Body of pancreas (tissue), 4 donors: ENCODE results near the gene NDUFV3. TPM values are rescaled to one million over a fixed set of nuclear protein-coding genes. Genes with fewer than 3 reads are reported as not detected.
"Not testable (repeated sequence)": the region's sequence is repeated elsewhere in the genome, so short reads cannot be mapped to it uniquely, and the experiment has no call there.

ENCODE experiments used
- ATAC-seq: fragments of 150-250 bp; one replicate; pipeline ENCODE4 v1.9.1; 2016
- DNase-seq, 4 donors: peaks; one replicate each; pipeline ENCODE4 v3.0.0-alpha.2; 2019
- H3K27ac ChIP-seq, 4 donors: fragments of 200-600 bp; sonication (generic); 1 replicate in 3 of 4; 2 replicates in 1 of 4; pipeline versions ENCODE4 v1.5.1 to v1.6.1; 2016 to 2019; ENCODE audit warnings: mild to moderate bottlenecking in 1 of 4, mixed read lengths in 1 of 4, moderate library complexity in 1 of 4
- H3K27me3 ChIP-seq, 2 donors: fragments of 200-600 bp; sonication (generic); one replicate each; pipeline ENCODE4 v1.6.0; 2016; ENCODE audit warnings: mild to moderate bottlenecking in 1 of 2
- H3K36me3 ChIP-seq, 2 donors: fragments of 200-600 bp; sonication (generic); replicated peaks in 1 of 2; 2 replicates each; pipeline ENCODE4 v1.5.1; 2016; ENCODE audit warnings: low read depth in 2 of 2; ENCODE audit not compliant: insufficient read depth in 1 of 2
- H3K4me1 ChIP-seq: fragments of 200-600 bp; sonication (generic); one replicate; pipeline ENCODE4 v1.6.0; 2016
- H3K4me3 ChIP-seq, 2 donors: fragments of 200-600 bp; sonication (generic); 1 replicate in 1 of 2; 2 replicates in 1 of 2; pipeline ENCODE4 v1.5.1; 2016 to 2019
- H3K9me3 ChIP-seq, 3 donors: fragments of 200-600 bp; sonication (generic); 1 replicate in 2 of 3; 2 replicates in 1 of 3; pipeline ENCODE4 v1.5.1; 2016
- POLR2A ChIP-seq, 3 donors: fragments of 450-650 bp; IDR thresholded peaks; one replicate each; pipeline ENCODE4 v1.6.1; 2016; ENCODE audit warnings: antibody characterized with exemption in 3 of 3, mild to moderate bottlenecking in 2 of 3
- WGBS, 2 donors: methylation state at CpG; one replicate each; pipeline ENCODE4 v1.1.5; 2017; 5-methylcytosine and 5-hydroxymethylcytosine counted together
- intact Hi-C: fragments of 100-400 bp; cut with DNase I; formaldehyde crosslinking; loops from one replicate; pipeline ENCODE4 v1.15.1; 2023
- total RNA-seq, 2 donors: library from RNA; depleted of rRNA; stranded (reverse); fragments of >200 nt; gene quantifications; one replicate each; pipeline ENCODE4 v1.1.0, GENCODE V29; 2016
- TF ChIP-seq, protein P1 (sequence below), 7 experiments: fragments of 450-650 bp in 4 of 7; fragments of 200-600 bp in 3 of 7; sonication (generic) in 3 of 7; IDR thresholded peaks; one replicate each; pipeline ENCODE4 v1.5.1; 2016 to 2019; ENCODE audit warnings: antibody characterized with exemption in 7 of 7

Gene NDUFV3
- total RNA-seq, 2 donors from 2014 or later: 42.3 to 55.0 TPM

- no peak for TF ChIP-seq POLR2A (IDR thresholded peaks at IDR 0.05)
- TF ChIP-seq, protein P1, sequence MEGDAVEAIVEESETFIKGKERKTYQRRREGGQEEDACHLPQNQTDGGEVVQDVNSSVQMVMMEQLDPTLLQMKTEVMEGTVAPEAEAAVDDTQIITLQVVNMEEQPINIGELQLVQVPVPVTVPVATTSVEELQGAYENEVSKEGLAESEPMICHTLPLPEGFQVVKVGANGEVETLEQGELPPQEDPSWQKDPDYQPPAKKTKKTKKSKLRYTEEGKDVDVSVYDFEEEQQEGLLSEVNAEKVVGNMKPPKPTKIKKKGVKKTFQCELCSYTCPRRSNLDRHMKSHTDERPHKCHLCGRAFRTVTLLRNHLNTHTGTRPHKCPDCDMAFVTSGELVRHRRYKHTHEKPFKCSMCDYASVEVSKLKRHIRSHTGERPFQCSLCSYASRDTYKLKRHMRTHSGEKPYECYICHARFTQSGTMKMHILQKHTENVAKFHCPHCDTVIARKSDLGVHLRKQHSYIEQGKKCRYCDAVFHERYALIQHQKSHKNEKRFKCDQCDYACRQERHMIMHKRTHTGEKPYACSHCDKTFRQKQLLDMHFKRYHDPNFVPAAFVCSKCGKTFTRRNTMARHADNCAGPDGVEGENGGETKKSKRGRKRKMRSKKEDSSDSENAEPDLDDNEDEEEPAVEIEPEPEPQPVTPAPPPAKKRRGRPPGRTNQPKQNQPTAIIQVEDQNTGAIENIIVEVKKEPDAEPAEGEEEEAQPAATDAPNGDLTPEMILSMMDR (IDR thresholded peaks at IDR 0.05): no peak
- H3K4me1 ChIP-seq: peaks cover 17% of the 10 kb centered on the region
- H3K4me3 ChIP-seq: no peak overlapping the region
- no peaks in the 10 kb centered on the region for H3K9me3 ChIP-seq
- no peaks in the 10 kb centered on the region for H3K27me3 ChIP-seq
- ATAC-seq (no peak), DNase-seq (no peak)
- H3K36me3 ChIP-seq: no peaks in the 10 kb centered on the region
- H3K27ac ChIP-seq: no peak overlapping the region
- intact Hi-C loops: loop anchor here (10.0 kb wide), 1 partner anchor 55 kb away; no protein-coding TSS in a partner anchor
- WGBS, 2 donors: 53 to 55% methylated on average over 3 of the region's 3 CpGs
These were observed 36.9 kb downstream of the NDUFV3 start for GRCh38 chr21:42929969-42930368.

GRCh38 chr21:42931560-42932235 lies 38.6 kb downstream of the NDUFV3 start:
- Histone ChIP-seq H3K27ac (no peak overlapping the region), H3K4me1 (peaks cover 17% of the 10 kb centered on the region), H3K9me3 (no peaks in the 10 kb centered on the region), H3K4me3 (no peak overlapping the region), H3K27me3 (no peaks in the 10 kb centered on the region), H3K36me3 (no peaks in the 10 kb centered on the region)
- no peak for ATAC-seq
- WGBS, 2 donors: 89 to 90% methylated on average over 13 of the region's 13 CpGs
- DNase-seq: no peak
- intact Hi-C loops: loop anchor here (10.0 kb wide), 1 partner anchor 53 kb away; no protein-coding TSS in a partner anchor
- no peak for TF ChIP-seq POLR2A (IDR thresholded peaks at IDR 0.05)
- TF ChIP-seq, protein P1 (IDR thresholded peaks at IDR 0.05): no peak

DNA sequence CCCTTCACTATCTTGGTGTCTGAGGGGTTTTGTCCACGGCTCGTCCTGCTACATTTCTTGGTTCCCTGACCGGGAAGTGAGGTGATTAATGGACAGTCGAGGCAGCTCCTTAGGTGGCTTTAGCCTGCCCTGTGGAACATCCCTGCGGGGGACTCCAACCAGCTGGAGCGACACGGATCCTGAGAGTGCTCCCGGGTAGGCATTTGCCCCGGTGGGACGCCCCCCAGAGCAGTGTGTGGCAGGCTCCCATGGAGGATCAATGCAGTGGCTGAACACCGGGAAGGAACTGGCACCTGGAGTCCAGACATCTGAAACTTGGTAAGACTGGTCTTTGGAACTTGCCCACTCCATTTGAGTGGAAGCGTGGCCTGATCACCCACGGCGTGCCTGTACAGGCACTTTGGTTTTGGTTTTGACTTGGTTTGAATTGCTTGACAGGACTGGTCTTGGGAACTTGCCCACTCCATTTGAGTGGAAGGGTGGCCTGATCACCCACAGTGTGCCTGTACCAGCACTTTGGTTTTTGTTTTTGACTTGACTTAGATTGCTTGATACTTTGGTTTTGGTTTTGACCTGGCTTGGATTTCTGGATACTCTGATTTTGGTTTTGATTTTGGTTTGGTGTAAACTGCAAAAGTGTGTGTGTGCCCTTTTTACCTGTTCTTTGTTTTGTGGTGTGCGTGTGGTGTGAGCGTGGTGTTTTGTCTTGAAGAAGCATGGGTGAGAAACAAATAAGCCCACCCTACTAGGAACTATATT lies 39.4 kb downstream of the NDUFV3 start:
- not testable (repeated sequence) for DNase-seq, H3K4me3 ChIP-seq, H3K27me3 ChIP-seq, H3K9me3 ChIP-seq, ATAC-seq, H3K36me3 ChIP-seq
- Histone ChIP-seq H3K27ac (peak overlapping the region in 2 of 4 donors; percentile 56 to 71), H3K4me1 (peaks cover 17% of the 10 kb centered on the region)
- intact Hi-C loops: loop anchor here (10.0 kb wide), 1 partner anchor 52 kb away; no protein-coding TSS in a partner anchor
- 89 to 93% methylated on average over 11 to 16 of the region's 16 CpGs for WGBS, 2 donors

DNA sequence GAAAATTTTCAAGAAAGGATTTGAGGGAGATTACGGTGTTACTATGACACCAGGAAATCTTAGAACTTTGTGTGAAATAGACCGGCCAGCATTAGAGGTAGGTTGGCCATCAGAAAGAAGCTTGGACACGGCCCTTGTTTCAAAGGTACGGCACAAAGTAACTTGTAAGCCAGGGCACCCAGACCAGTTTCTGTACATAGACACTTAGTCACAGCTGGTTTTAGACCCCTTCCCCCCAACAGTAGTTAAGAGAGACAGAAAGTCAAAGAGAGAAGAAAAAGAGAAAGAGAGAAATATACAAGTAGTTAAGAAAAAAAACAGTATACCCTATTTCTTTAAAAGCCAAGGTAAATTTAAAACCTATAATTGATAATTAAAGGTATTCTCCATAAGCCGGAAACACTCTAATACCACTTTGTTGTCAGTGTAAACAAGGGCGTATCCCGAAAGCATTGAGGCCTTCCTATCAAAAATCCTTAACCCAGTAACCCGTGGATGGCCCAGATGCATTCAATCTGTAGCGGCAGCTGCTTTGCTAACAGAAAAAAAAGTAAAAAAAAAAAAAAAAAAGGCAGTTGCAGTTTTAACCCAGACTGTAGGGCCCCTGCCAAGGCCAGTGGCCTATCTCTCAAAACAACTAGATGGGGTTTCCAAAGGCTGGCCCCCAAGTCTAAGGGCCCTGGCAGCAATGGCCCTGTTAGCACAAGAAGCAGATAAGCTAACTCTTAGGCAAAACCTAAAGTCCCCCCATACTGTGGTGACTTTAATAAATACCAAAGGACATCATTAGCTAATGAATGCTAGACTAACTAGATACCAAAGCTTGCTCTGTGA lies 40.2 kb downstream of the NDUFV3 start:
- H3K9me3 ChIP-seq, H3K27me3 ChIP-seq, H3K36me3 ChIP-seq, H3K4me3 ChIP-seq: not testable (repeated sequence)
- peaks cover 17% of the 10 kb centered on the region for H3K4me1 ChIP-seq
- WGBS, 2 donors: 19 to 26% methylated on average over 8 to 9 of the region's 9 CpGs
- ATAC-seq (peak; percentile 56), DNase-seq (peak; percentile 34 to 55 (median 44))
- peak overlapping the region in 3 of 4 donors; percentile 41 to 71 (median 56) for H3K27ac ChIP-seq
- intact Hi-C loops: loop anchor here (10.0 kb wide), 1 partner anchor 51 kb away; no protein-coding TSS in a partner anchor

- intact Hi-C loops: loop anchor here (10.0 kb wide), 1 partner anchor 51 kb away; no protein-coding TSS in a partner anchor
- not testable (repeated sequence) for H3K4me3 ChIP-seq, H3K27me3 ChIP-seq, DNase-seq, ATAC-seq, H3K9me3 ChIP-seq, H3K36me3 ChIP-seq
- Histone ChIP-seq H3K4me1 (peaks cover 17% of the 10 kb centered on the region), H3K27ac (peak overlapping the region in 2 of 4 donors; percentile 41 to 71)
- WGBS, 2 donors: 90 to 97% methylated on average over 11 to 12 of the region's 12 CpGs
These were observed 40.9 kb downstream of the NDUFV3 start for GRCh38 chr21:42933973-42934372.

- H3K27ac ChIP-seq: not testable (repeated sequence)
These were observed 43.3 kb downstream of the NDUFV3 start for GRCh38 chr21:42936360-42936759.

GRCh38 chr21:42937034-42937940 lies 44.2 kb downstream of the NDUFV3 start:
- H3K9me3 ChIP-seq, H3K27ac ChIP-seq, H3K36me3 ChIP-seq, H3K27me3 ChIP-seq, DNase-seq, H3K4me3 ChIP-seq, ATAC-seq: not testable (repeated sequence)
- peaks cover 31% of the 10 kb centered on the region for H3K4me1 ChIP-seq
- intact Hi-C loops: loop anchor here (10.0 kb wide), 1 partner anchor 48 kb away; no protein-coding TSS in a partner anchor
- 73 to 83% methylated on average over 13 to 16 of the region's 16 CpGs for WGBS, 2 donors

More at GRCh38 chr21:42936360-42936759, 43.3 kb downstream of the NDUFV3 start:
- 69 to 94% methylated on average over 1 to 5 of the region's 5 CpGs for WGBS, 2 donors
- not testable (repeated sequence) for H3K9me3 ChIP-seq, DNase-seq, H3K4me3 ChIP-seq, H3K27me3 ChIP-seq, H3K36me3 ChIP-seq, ATAC-seq
- peaks cover 31% of the 10 kb centered on the region for H3K4me1 ChIP-seq
- intact Hi-C loops: loop anchor here (10.0 kb wide), 1 partner anchor 48 kb away; no protein-coding TSS in a partner anchor
